ENCODE data around the gene SLC33A1. TPM values are rescaled to one million over a fixed set of nuclear protein-coding genes. Genes with fewer than 3 reads are reported as not detected.

SLC33A1 gene
- total and polyA plus RNA-seq, 2 of the 13 experiments (the other 11 are each of a cell fraction or from before 2014, with no cell fraction given), result 20.0 to 32.1 TPM

- no peak for TF ChIP-seq NFKB2 (CRISPR knock-in tag; IDR thresholded peaks at IDR 0.05; ENCODE audit: borderline replicate concordance)
- TF ChIP-seq ELK4 (CRISPR knock-in tag; IDR thresholded peaks at IDR 0.05; ENCODE audit: borderline replicate concordance), result no peak
- TF ChIP-seq NFAT5 (CRISPR knock-in tag; IDR thresholded peaks at IDR 0.05), result no peak
- TF ChIP-seq HOMEZ (CRISPR knock-in tag; IDR thresholded peaks at IDR 0.05; ENCODE audit: low read depth), result no peak
- no peak for TF ChIP-seq ZNF710 (CRISPR knock-in tag; IDR thresholded peaks at IDR 0.05; ENCODE audit: borderline replicate concordance)
- no peak for TF ChIP-seq MLLT10 (CRISPR knock-in tag; IDR thresholded peaks at IDR 0.05)
- TF ChIP-seq YEATS4 (CRISPR knock-in tag; IDR thresholded peaks at IDR 0.05; ENCODE audit: borderline replicate concordance), result no peak
- TF ChIP-seq HMG20A (CRISPR knock-in tag; IDR thresholded peaks at IDR 0.05; ENCODE audit: borderline replicate concordance), result no peak
- TF ChIP-seq ZNF549 (CRISPR knock-in tag; IDR thresholded peaks at IDR 0.05), result no peak
- TF ChIP-seq ZNF253 (CRISPR knock-in tag; IDR thresholded peaks at IDR 0.05; ENCODE audit: borderline replicate concordance), result no peak
- TF ChIP-seq ZNF607 (CRISPR knock-in tag; IDR thresholded peaks at IDR 0.05; ENCODE audit: borderline replicate concordance), result no peak
- TF ChIP-seq CEBPG (CRISPR knock-in tag; IDR thresholded peaks at IDR 0.05), result no peak
Observed at GRCh38 chr3:155771126-155771525, 83.1 kb downstream of the SLC33A1 start (continued).
